EH (cell line): Measurements from ENCODE around the gene PHF21B.

Source experiments
- DNase-seq: peaks from one replicate; pipeline ENCODE4 v3.0.0-alpha.2; 2015; ENCODE audit warnings: low read depth

PHF21B gene

DNA sequence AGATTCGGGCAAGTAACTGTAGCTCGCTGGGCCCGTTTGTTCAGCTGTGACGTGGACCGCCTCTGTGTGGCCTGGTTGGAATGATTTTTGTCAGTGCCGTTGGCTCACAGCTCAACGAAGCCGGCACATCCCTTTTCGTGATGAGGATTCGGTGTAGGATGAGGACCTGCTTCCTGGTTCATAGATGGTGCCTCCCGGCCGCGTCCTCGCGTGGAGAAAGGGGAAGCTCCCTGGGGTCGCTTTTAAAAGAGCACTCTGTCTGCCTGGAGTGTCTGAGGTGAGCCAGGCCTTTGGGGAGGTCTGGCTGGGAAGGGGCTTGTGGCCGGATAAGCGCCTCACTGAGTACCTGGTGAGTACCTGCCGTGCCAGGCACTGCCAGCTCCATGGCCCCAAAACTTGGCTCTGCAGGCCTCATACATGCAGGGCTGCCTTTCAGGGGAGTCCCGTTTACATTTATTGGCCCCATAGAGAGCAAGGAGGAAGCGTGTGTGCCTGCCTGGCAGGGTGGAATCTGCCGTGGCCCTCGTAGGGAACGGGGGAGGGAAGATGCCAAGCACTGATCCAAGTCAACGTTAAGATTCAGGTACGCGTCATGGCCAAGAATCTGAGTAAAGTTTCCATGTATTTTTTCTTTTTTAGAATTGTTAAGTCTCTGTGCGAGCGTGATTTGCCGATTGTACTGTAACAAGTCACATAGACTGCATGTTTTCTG is 169.0 kb downstream of the PHF21B start:
- DNase-seq: no peak

DNA sequence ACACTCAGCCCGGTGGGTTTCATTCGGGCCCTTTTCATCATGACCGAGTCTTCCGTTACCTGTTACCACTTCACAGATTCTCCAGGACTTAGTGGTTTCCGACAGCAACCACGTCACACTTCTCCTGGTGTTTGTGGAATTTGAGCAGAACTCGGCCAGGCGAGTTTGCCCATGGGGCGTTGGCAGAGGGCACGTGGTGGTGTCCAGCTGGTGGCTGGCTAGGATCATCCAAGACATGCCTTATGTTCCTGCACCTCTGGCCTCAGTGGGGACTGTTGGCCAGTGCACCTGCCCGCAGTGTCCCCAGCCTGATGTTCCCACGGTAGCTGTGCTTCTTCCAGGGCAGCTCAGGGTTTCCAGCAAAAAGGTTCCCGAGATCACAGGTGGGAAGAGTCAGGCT is 170.1 kb downstream of the PHF21B start:
- no peak for DNase-seq

GRCh38 chr22:44839061-44839460 is 170.7 kb downstream of the PHF21B start:
- no peak for DNase-seq

DNA sequence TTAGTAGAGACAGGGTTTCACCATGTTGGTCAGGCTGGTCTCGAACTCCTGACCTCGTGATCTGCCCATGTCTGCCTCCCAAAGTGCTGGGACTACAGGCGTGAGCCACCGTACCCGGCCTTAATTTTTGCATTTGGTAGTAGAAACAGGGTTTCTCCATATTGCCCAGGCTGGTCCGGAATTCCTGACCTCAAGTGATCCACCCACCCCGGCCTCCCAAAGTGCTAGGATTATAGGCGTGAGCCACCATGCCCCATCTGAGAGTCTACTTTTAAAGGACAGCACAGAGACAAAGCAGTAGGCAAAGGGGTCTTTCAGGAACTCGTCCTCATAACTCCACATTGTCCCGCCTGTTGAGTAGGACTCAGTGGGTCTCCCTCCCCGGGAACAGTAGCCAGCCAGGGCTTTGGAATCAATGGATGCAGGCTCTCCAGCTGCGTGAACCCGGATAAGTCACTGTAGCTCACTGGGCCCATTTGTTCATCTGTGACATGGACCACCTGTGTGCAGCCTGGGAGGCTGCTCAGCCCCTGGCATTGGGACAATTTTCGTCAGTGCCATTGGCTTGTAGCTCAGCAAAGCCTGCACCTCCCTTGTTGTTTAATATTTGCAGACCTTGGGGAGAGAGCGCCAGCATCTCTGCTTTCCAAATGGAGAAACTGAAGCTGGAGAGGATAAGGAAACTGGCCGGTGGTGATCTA is 171.3 kb downstream of the PHF21B start:
- DNase-seq: no peak

GRCh38 chr22:44837481-44837880 is 172.3 kb downstream of the PHF21B start:
- no peak for DNase-seq

DNA sequence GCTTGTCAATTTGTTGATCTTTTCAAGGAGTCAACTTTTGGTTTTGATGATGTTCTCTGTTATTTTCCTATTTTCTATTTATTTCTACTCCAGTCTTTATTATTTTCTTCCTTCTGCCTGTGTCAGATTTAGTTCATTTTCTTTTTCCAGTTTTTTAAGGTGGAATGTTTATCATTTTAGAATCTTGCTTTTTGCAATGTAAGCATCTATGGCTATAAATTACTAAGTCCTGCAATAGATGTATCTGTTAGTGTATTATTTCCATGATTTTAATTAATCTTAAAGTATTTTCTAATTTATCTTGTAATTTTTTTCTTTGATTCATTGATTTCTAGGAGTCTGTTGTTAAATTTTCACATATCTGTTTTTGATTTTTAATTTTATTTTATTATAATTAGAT is 175.7 kb downstream of the PHF21B start:
- DNase-seq: no peak

DNA sequence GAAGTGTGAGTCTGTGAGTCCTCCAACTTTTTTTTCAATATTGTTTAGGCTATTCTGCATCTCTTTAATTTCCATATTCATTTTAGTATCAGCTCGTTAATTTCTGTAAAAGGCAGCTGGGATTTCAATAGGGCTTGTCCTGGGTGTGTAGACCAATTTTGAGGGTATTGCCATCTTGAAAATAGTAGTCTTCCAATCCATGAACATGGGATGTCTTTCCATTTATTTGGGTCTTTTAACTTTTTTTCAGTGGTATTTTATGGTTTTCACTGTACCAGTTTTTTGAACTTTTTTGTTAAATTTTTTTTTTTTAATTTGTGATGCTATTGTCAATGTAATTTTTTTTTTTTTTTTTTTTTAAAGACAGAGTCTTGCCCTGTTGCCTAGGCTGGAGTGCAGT is 177.9 kb downstream of the PHF21B start:
- no peak for DNase-seq
